CD14-positive monocyte (primary cell): ENCODE measurements around the gene MYOD1. TPM values are rescaled to one million over a fixed set of nuclear protein-coding genes. Genes with fewer than 3 reads are reported as not detected.

Experiments used
- DNase-seq, 3 donors: peaks; one replicate each; pipeline ENCODE4 v3.0.0-alpha.2; 2011 to 2022
- H2AFZ ChIP-seq: 2 replicates; pipeline ENCODE4 v1.6.0; 2012; ENCODE audit warnings: mild to moderate bottlenecking, low read depth, low read length, inconsistent platforms; ENCODE audit not compliant: insufficient read depth, poor library complexity, severe bottlenecking
- H3K27ac ChIP-seq, 2 donors: 1 replicate in 1 of 2; 2 replicates in 1 of 2; pipeline ENCODE4 v1.5.1; 2012 to 2013; ENCODE audit warnings: low read length in 2 of 2, control low read depth in 1 of 2, inconsistent platforms in 1 of 2, low read depth in 1 of 2, mild to moderate bottlenecking in 1 of 2
- H3K27me3 ChIP-seq, 2 donors: one replicate each; pipeline versions ENCODE4 v1.6.0 to v1.6.1; 2011 to 2013; ENCODE audit warnings: low read length in 2 of 2; ENCODE audit not compliant: control insufficient read depth in 2 of 2, insufficient read depth in 2 of 2
- H3K36me3 ChIP-seq, 2 donors: replicated peaks in 1 of 2; 1 replicate in 1 of 2; 2 replicates in 1 of 2; pipeline versions ENCODE4 v1.5.1 to v1.6.1; 2012 to 2013; ENCODE audit warnings: low read length in 2 of 2, control low read depth in 1 of 2, inconsistent platforms in 1 of 2, mild to moderate bottlenecking in 1 of 2; ENCODE audit not compliant: insufficient read depth in 2 of 2, control insufficient read depth in 1 of 2
- H3K4me1 ChIP-seq, 2 donors: 1 replicate in 1 of 2; 2 replicates in 1 of 2; pipeline versions ENCODE4 v1.5.1 to v1.6.1; 2012 to 2013; ENCODE audit warnings: low read length in 2 of 2, control low read depth in 1 of 2, inconsistent platforms in 1 of 2, mild to moderate bottlenecking in 1 of 2, moderate library complexity in 1 of 2; ENCODE audit not compliant: insufficient read depth in 2 of 2, control insufficient read depth in 1 of 2
- H3K4me2 ChIP-seq: replicated peaks from 2 replicates; pipeline ENCODE3; 2012; ENCODE audit warnings: low read length, moderate library complexity, mild to moderate bottlenecking; ENCODE audit not compliant: poor library complexity, severe bottlenecking; ENCODE audit errors: extremely low read depth
- H3K4me3 ChIP-seq, 3 experiments: fragments of 200-600 bp in 1 of 3; sonication (generic) in 1 of 3; replicated peaks in 1 of 3; 1 replicate in 2 of 3; 2 replicates in 1 of 3; pipeline ENCODE4 v1.5.1; 2011 to 2013; ENCODE audit warnings: low read length in 3 of 3, mild to moderate bottlenecking in 3 of 3, control low read depth in 2 of 3, low read depth in 2 of 3, inconsistent platforms in 1 of 3, moderate library complexity in 1 of 3
- H3K79me2 ChIP-seq: 2 replicates; pipeline ENCODE4 v1.6.0; 2012; ENCODE audit warnings: mild to moderate bottlenecking, control low read depth, inconsistent platforms, low read length, moderate library complexity; ENCODE audit not compliant: insufficient read depth
- H3K9ac ChIP-seq: 2 replicates; pipeline ENCODE4 v1.6.0; 2017; ENCODE audit warnings: low read length, mild to moderate bottlenecking; ENCODE audit not compliant: insufficient read depth, poor library complexity, severe bottlenecking
- H3K9me3 ChIP-seq, 2 donors: replicated peaks in 1 of 2; 1 replicate in 1 of 2; 2 replicates in 1 of 2; pipeline versions ENCODE4 v1.5.1 to v1.6.1; 2012 to 2013; ENCODE audit warnings: low read length in 2 of 2, control low read depth in 1 of 2; ENCODE audit not compliant: control insufficient read depth in 1 of 2, insufficient read depth in 1 of 2
- H4K20me1 ChIP-seq: 2 replicates; pipeline ENCODE4 v1.6.0; 2012; ENCODE audit warnings: mild to moderate bottlenecking, low read length, control low read depth, moderate library complexity; ENCODE audit not compliant: insufficient read depth
- H3K27ac Mint-ChIP-seq, 7 donors: one replicate each; pipeline ENCODE4 v1.8.0; 2020; ENCODE audit warnings: mild to moderate bottlenecking in 7 of 7, mixed read lengths in 7 of 7, moderate library complexity in 6 of 7, inconsistent platforms in 2 of 7
- H3K27me3 Mint-ChIP-seq, 3 donors: one replicate each; pipeline ENCODE4 v1.8.0; 2021 to 2022; ENCODE audit warnings: low read depth in 3 of 3, mild to moderate bottlenecking in 3 of 3, mixed read lengths in 3 of 3, moderate library complexity in 3 of 3, inconsistent platforms in 1 of 3
- H3K36me3 Mint-ChIP-seq, 2 donors: one replicate each; pipeline ENCODE4 v1.8.0; 2020; ENCODE audit warnings: mixed read lengths in 2 of 2, inconsistent platforms in 1 of 2, mild to moderate bottlenecking in 1 of 2
- H3K4me1 Mint-ChIP-seq: one replicate; pipeline ENCODE4 v1.8.0; 2020; ENCODE audit warnings: mild to moderate bottlenecking, mixed read lengths
- H3K4me3 Mint-ChIP-seq, 2 donors: one replicate each; pipeline ENCODE4 v1.8.0; 2020; ENCODE audit warnings: mild to moderate bottlenecking in 2 of 2, mixed read lengths in 2 of 2, moderate library complexity in 1 of 2
- H3K9me3 Mint-ChIP-seq, 7 donors: one replicate each; pipeline ENCODE4 v1.8.0; 2020 to 2022; ENCODE audit warnings: mixed read lengths in 7 of 7, mild to moderate bottlenecking in 6 of 7, moderate library complexity in 6 of 7, inconsistent platforms in 2 of 7
- CTCF ChIP-seq: fragments of 200-600 bp; IDR thresholded peaks from one replicate; pipeline ENCODE4 v1.8.0; 2022; ENCODE audit warnings: antibody characterized with exemption, mild to moderate bottlenecking
- WGBS: methylation state at CpG from one replicate; pipeline ENCODE4 v1.1.5; 2013; ENCODE audit warnings: missing lambda C conversion rate; ENCODE audit not compliant: insufficient coverage; 5-methylcytosine and 5-hydroxymethylcytosine counted together
- intact Hi-C, 2 donors: fragments of 100-400 bp; cut with micrococcal nuclease; formaldehyde crosslinking; loops; one replicate each; pipeline versions ENCODE4 v1.15.0 to v1.15.1; 2023
- polyA plus RNA-seq, 3 donors: library from polyadenylated mRNA; depleted of rRNA in 1 of 3; unstranded in 2 of 3; stranded (reverse) in 1 of 3; fragments of 300-500 nt in 2 of 3; fragments of >200 nt in 1 of 3; fragmentation: Illumina TruSeq in 2 of 3; gene quantifications; 1 replicate in 2 of 3; 2 replicates in 1 of 3; pipeline ENCODE4 v1.2.3, GENCODE V29; 2012 to 2021

Gene MYOD1
- polyA plus RNA-seq, 3 donors, result not detected

- peak overlapping the region in 1 of 2 donors; percentile 18 for H3K4me3 Mint-ChIP-seq
- no peak overlapping the region for H3K27ac Mint-ChIP-seq
- TF ChIP-seq CTCF, result no peak
- Histone ChIP-seq H3K79me2 (no peaks in the 10 kb centered on the region), H3K4me2 (no peak overlapping the region), H2AFZ (no peak overlapping the region), H3K27me3 (peaks cover 11 to 60% of the 10 kb centered on the region in 2 donors), H4K20me1 (no peaks in the 10 kb centered on the region), H3K36me3 (no peaks in the 10 kb centered on the region), H3K9me3 (peaks cover 3 to 15% of the 10 kb centered on the region in 2 donors), H3K4me3 (no peak overlapping the region), H3K4me1 (no peaks in the 10 kb centered on the region), H3K9ac (no peak overlapping the region), H3K27ac (no peak overlapping the region)
- peaks cover 0 to 4% of the 10 kb centered on the region in 2 donors for H3K36me3 Mint-ChIP-seq
- DNase-seq, result no peak
- WGBS, result 55% methylated on average over 9 of the region's 10 CpGs
- no peaks in the 10 kb centered on the region for H3K4me1 Mint-ChIP-seq
- peaks cover 0 to 14% (median 3%) of the 10 kb centered on the region in 7 donors for H3K9me3 Mint-ChIP-seq
- peaks cover 18 to 36% (median 25%) of the 10 kb centered on the region in 3 donors for H3K27me3 Mint-ChIP-seq
- intact Hi-C loops, result no loop called here
These were observed 19.0 kb downstream of the MYOD1 start for GRCh38 chr11:17738151-17738973.

DNA sequence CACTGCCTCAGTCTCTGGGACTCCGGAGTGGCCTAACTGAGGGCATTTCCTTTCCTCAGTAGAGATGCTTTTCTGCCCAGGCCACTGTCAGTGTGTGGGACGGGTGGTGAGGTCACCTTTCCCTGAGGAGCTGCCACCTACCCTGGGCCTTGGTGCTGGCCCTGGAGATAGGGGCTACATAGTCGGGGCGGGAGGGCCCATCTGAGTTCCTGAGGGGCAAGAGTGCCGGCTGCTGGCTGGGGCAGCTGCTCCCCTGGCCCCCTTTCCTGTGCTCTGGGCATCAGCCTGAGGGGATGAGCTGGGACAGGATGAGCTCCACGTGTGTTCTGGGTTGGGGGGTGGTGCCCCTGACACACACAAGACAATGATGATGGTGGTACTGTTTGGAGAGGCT, 20.6 kb downstream of the MYOD1 start:
- Histone ChIP-seq H3K9ac (no peak overlapping the region), H3K27ac (no peak overlapping the region), H2AFZ (no peak overlapping the region), H4K20me1 (no peaks in the 10 kb centered on the region), H3K9me3 (peaks cover 3 to 15% of the 10 kb centered on the region in 2 donors), H3K4me3 (no peak overlapping the region), H3K79me2 (no peaks in the 10 kb centered on the region), H3K27me3 (peaks cover 4 to 50% of the 10 kb centered on the region in 2 donors), H3K4me1 (no peaks in the 10 kb centered on the region), H3K36me3 (no peaks in the 10 kb centered on the region), H3K4me2 (no peak overlapping the region)
- Mint-ChIP-seq H3K4me3 (no peak overlapping the region), H3K36me3 (peaks cover 0 to 4% of the 10 kb centered on the region in 2 donors), H3K27me3 (peaks cover 5 to 29% (median 15%) of the 10 kb centered on the region in 3 donors), H3K9me3 (peaks cover 0 to 12% (median 3%) of the 10 kb centered on the region in 7 donors), H3K4me1 (no peaks in the 10 kb centered on the region), H3K27ac (no peak overlapping the region)
- WGBS, result 64% methylated on average over 4 of the region's 6 CpGs
- intact Hi-C loops, result no loop called here
- TF ChIP-seq CTCF, result no peak
- no peak for DNase-seq
